ENCODE results near the gene FCHSD1. TPM values are rescaled to one million over a fixed set of nuclear protein-coding genes. Genes with fewer than 3 reads are reported as not detected.

The FCHSD1 gene
- total RNA-seq, 1 donor from 2014 or later: 28.6 TPM

DNA sequence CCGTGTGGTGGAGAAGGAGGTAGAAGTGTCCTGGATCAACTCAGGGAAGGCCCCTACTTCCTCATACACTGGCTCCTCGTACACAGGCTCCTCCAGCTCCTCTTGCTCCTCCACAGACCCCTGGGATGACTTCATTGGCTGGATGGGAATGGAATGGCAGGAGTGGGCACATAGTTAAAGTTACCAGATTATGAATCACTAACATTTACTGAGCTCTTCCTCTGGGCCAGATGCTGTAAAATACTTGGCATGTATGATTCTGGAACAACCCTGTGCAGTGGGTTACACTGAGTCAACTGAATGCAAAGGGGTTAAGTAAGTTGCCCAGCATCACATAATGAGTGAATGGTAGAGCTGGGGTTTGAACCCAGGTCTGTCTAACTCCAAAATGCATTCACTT lies 3.1 kb upstream of the FCHSD1 start:
- H3K36me3 Mint-ChIP-seq (ENCODE audit: unreplicated experiment): no peaks in the 10 kb centered on the region
- peaks cover 9% of the 10 kb centered on the region for H3K4me1 Mint-ChIP-seq (ENCODE audit: unreplicated experiment)
- no peak overlapping the region for H3K4me3 Mint-ChIP-seq (ENCODE audit: unreplicated experiment)

DNA sequence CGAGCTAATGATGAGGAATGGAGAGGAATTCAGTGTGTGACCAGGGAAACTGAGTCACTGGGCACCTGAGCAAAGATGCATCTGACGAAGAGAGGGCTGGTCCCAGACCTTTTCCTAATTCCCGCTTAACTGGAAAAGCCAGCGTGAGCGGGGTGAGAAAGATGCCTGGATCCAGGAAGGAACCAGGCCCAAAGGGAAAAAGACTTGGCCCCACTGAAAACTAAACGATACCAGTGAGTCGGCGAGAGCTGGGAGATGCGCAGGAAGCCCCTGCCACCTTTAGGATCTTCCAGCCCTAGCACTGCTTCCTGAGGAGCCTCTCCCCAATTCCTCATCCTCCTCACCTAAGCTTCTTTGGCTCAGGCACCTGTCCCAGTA lies 499 bp upstream of the FCHSD1 start:
- Mint-ChIP-seq H3K4me1 (ENCODE audit: unreplicated experiment) (peaks cover 9% of the 10 kb centered on the region), H3K27ac (ENCODE audit: unreplicated experiment) (no peak overlapping the region), H3K9me3 (ENCODE audit: unreplicated experiment) (no peaks in the 10 kb centered on the region), H3K4me3 (ENCODE audit: unreplicated experiment) (peak overlapping the region; percentile 99), H3K27me3 (ENCODE audit: unreplicated experiment) (no peaks in the 10 kb centered on the region), H3K36me3 (ENCODE audit: unreplicated experiment) (peaks cover 2% of the 10 kb centered on the region)
- no peak for DNase-seq (ENCODE audit: extremely low spot score, unreplicated experiment)
- TF ChIP-seq, protein P1, sequence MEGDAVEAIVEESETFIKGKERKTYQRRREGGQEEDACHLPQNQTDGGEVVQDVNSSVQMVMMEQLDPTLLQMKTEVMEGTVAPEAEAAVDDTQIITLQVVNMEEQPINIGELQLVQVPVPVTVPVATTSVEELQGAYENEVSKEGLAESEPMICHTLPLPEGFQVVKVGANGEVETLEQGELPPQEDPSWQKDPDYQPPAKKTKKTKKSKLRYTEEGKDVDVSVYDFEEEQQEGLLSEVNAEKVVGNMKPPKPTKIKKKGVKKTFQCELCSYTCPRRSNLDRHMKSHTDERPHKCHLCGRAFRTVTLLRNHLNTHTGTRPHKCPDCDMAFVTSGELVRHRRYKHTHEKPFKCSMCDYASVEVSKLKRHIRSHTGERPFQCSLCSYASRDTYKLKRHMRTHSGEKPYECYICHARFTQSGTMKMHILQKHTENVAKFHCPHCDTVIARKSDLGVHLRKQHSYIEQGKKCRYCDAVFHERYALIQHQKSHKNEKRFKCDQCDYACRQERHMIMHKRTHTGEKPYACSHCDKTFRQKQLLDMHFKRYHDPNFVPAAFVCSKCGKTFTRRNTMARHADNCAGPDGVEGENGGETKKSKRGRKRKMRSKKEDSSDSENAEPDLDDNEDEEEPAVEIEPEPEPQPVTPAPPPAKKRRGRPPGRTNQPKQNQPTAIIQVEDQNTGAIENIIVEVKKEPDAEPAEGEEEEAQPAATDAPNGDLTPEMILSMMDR (IDR thresholded peaks at IDR 0.05): no peak

More for the DNA sequence above, 3.1 kb upstream of the FCHSD1 start:
- H3K9me3 Mint-ChIP-seq (ENCODE audit: unreplicated experiment): no peaks in the 10 kb centered on the region
- DNase-seq (ENCODE audit: extremely low spot score, unreplicated experiment): no peak
- TF ChIP-seq, protein P1 (IDR thresholded peaks at IDR 0.05): no peak
- no peak overlapping the region for H3K27ac Mint-ChIP-seq (ENCODE audit: unreplicated experiment)
- H3K27me3 Mint-ChIP-seq (ENCODE audit: unreplicated experiment): no peaks in the 10 kb centered on the region

DNA sequence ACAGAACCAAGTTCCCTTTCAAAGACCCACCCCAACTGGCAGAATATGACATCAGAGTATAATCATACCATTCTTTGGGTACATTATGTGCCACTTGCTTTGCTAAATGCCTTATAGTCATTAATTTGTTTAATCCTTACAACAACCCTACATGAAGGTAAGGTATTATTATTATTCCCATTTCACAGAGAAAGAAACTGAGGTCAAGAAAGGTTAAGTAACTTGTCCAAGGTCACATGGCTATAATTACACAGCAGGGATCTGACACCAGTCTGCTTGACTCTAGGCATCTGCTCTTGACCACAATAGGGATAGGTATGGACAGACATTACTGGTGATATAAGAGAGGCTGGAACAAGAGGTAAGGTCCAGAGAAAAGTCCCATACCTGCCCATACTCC lies 1.2 kb downstream of the FCHSD1 start:
- H3K27me3 Mint-ChIP-seq (ENCODE audit: unreplicated experiment): no peaks in the 10 kb centered on the region
- no peak overlapping the region for H3K27ac Mint-ChIP-seq (ENCODE audit: unreplicated experiment)
- no peaks in the 10 kb centered on the region for H3K9me3 Mint-ChIP-seq (ENCODE audit: unreplicated experiment)
- DNase-seq (ENCODE audit: extremely low spot score, unreplicated experiment): no peak
- no peak overlapping the region for H3K4me3 Mint-ChIP-seq (ENCODE audit: unreplicated experiment)
- H3K4me1 Mint-ChIP-seq (ENCODE audit: unreplicated experiment): peaks cover 9% of the 10 kb centered on the region
- TF ChIP-seq, protein P1 (IDR thresholded peaks at IDR 0.05): no peak
- H3K36me3 Mint-ChIP-seq (ENCODE audit: unreplicated experiment): peaks cover 4% of the 10 kb centered on the region

DNA sequence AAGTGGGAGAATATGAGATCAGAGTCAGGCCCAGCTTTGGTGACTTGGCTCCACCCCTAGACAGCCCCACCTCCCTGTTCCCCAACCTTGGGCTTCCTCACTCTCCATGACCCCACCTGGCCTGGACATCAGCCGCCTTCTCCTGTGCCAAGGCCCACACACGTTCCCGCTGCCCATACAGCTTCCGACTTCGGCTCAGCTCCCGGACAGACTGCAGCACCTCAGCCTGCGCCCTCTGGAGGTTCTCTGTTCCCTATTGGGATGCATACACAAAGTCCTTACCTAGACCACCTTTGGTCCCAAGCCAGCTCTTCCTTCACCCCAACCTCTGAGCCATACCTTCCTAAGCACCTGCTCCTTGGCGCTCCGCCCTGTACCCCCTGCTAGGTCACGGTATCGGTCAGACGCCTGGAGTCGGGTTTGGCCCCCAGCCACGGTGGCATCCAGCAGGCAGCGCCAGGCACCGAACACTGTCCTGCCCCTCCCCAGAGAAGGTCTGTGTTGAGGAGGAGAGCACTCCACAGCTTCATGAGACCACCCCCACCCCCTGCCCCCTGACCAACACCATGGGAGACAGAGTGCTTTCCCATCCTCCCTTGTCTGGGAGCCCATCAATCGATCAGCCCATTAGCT lies 2.0 kb downstream of the FCHSD1 start:
- Mint-ChIP-seq H3K27me3 (ENCODE audit: unreplicated experiment) (no peaks in the 10 kb centered on the region), H3K4me1 (ENCODE audit: unreplicated experiment) (peaks cover 9% of the 10 kb centered on the region)

DNA sequence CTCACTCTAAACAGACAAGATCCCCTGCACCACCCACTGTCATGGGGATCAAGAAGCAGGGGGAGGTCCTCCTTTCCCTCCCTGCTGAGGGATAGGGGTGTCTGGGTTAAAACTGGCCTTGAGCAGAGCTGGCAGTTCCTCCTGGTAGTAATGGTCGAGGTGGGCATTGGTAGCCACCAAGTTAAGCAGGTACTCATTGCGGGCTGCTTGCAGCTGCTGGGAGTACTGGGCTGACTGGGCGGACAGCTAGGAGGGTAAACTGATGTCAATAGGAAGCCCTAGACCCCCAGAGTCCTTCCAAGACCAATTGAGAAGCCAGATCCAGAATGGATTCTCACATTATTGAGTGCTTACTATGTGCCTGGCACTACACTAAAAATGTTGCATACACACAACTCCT lies 3.4 kb downstream of the FCHSD1 start:
- TF ChIP-seq, protein P1 (IDR thresholded peaks at IDR 0.05): no peak
- H3K27ac Mint-ChIP-seq (ENCODE audit: unreplicated experiment): no peak overlapping the region
- H3K27me3 Mint-ChIP-seq (ENCODE audit: unreplicated experiment): no peaks in the 10 kb centered on the region
- H3K4me1 Mint-ChIP-seq (ENCODE audit: unreplicated experiment): peaks cover 9% of the 10 kb centered on the region
- no peaks in the 10 kb centered on the region for H3K9me3 Mint-ChIP-seq (ENCODE audit: unreplicated experiment)
- DNase-seq (ENCODE audit: extremely low spot score, unreplicated experiment): no peak
- H3K36me3 Mint-ChIP-seq (ENCODE audit: unreplicated experiment): peaks cover 8% of the 10 kb centered on the region
- H3K4me3 Mint-ChIP-seq (ENCODE audit: unreplicated experiment): no peak overlapping the region

More for the DNA sequence above, 2.0 kb downstream of the FCHSD1 start:
- H3K4me3 Mint-ChIP-seq (ENCODE audit: unreplicated experiment): no peak overlapping the region
- H3K36me3 Mint-ChIP-seq (ENCODE audit: unreplicated experiment): peaks cover 8% of the 10 kb centered on the region
- TF ChIP-seq, protein P1 (IDR thresholded peaks at IDR 0.05): no peak
- no peaks in the 10 kb centered on the region for H3K9me3 Mint-ChIP-seq (ENCODE audit: unreplicated experiment)
- DNase-seq (ENCODE audit: extremely low spot score, unreplicated experiment): no peak
- H3K27ac Mint-ChIP-seq (ENCODE audit: unreplicated experiment): no peak overlapping the region
